ENCODE data around the gene TNFSF15. TPM values are rescaled to one million over a fixed set of nuclear protein-coding genes. Genes with fewer than 3 reads are reported as not detected.

The TNFSF15 gene
- total and polyA plus RNA-seq, 2 donors (not counting 1 experiment from before 2014, with no cell fraction given), result 0.03 TPM; not detected in 1

DNA sequence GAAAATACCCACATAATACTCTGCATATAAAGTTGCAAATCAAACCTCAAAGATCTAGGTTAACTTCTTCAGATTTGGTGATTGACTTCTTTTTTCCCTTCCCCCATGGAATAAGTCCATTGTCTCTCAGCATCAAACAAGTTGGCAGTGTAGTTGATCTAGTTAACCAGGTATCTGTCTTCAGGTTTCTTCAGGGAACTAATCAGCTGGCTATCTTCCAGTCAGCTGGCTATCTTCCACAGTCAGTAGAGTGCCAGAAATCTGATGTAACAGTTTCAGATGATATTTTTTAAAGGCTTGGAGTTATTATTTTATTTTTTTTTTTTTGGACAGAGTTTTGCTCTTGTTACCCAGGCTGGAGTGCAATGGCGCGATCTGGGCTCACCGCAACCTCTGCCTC, 16.8 kb downstream of the TNFSF15 start:
- no peaks in the 10 kb centered on the region for H3K79me2 ChIP-seq (ENCODE audit: control insufficient read depth, insufficient read depth, low read length)
- H3K4me1 ChIP-seq (ENCODE audit: control insufficient read depth in 2 of 2, insufficient read depth in 2 of 2, low read length in 2 of 2), result peaks cover 23 to 30% of the 10 kb centered on the region in 2 donors
- no peaks in the 10 kb centered on the region for H4K20me1 ChIP-seq (ENCODE audit: control insufficient read depth, insufficient read depth, low read length, poor library complexity, severe bottlenecking)
- intact Hi-C loops (cut with micrococcal nuclease), result no loop called here
- no peaks in the 10 kb centered on the region for H3K27me3 Mint-ChIP-seq
- H3K9me3 ChIP-seq (ENCODE audit: control extremely low read depth in 1 of 3, control insufficient read depth in 2 of 3, insufficient read depth in 1 of 3, low read length in 2 of 3), result no peaks in the 10 kb centered on the region
- no peak overlapping the region for H3K27ac Mint-ChIP-seq
- POLR2A ChIA-PET, result no interaction called here
- ATAC-seq (ENCODE audit: low read depth) (no peak), DNase-seq (no peak)
- no peaks in the 10 kb centered on the region for H3K9me3 Mint-ChIP-seq (ENCODE audit: insufficient read depth)
- CTCF ChIA-PET, result no interaction called here
- H3K4me1 Mint-ChIP-seq, result peaks cover 31% of the 10 kb centered on the region
- no peak overlapping the region for H3K4me3 Mint-ChIP-seq
- H3K36me3 ChIP-seq (replicated peaks in 1 of 2; ENCODE audit: control extremely low read depth in 1 of 2, control insufficient read depth in 1 of 2, extremely low read depth in 1 of 2, insufficient read depth in 2 of 2, low read length in 1 of 2), result no peaks in the 10 kb centered on the region
- H3K27ac ChIP-seq (ENCODE audit: low read length in 2 of 2), result no peak overlapping the region
- no peak overlapping the region for H3K4me3 ChIP-seq (ENCODE audit: control extremely low read depth in 1 of 5, extremely low read depth in 1 of 5, insufficient read depth in 1 of 5, low read depth in 2 of 5, low read length in 4 of 5)
- no peak for TF ChIP-seq EZH2 (IDR thresholded peaks at IDR 0.05; ENCODE audit: borderline replicate concordance, insufficient read depth, low read depth, low read length, poor library complexity, severe bottlenecking)
- TF ChIP-seq, protein P1, sequence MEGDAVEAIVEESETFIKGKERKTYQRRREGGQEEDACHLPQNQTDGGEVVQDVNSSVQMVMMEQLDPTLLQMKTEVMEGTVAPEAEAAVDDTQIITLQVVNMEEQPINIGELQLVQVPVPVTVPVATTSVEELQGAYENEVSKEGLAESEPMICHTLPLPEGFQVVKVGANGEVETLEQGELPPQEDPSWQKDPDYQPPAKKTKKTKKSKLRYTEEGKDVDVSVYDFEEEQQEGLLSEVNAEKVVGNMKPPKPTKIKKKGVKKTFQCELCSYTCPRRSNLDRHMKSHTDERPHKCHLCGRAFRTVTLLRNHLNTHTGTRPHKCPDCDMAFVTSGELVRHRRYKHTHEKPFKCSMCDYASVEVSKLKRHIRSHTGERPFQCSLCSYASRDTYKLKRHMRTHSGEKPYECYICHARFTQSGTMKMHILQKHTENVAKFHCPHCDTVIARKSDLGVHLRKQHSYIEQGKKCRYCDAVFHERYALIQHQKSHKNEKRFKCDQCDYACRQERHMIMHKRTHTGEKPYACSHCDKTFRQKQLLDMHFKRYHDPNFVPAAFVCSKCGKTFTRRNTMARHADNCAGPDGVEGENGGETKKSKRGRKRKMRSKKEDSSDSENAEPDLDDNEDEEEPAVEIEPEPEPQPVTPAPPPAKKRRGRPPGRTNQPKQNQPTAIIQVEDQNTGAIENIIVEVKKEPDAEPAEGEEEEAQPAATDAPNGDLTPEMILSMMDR (IDR thresholded peaks at IDR 0.05), result no peak
- no peak overlapping the region for H3K9ac ChIP-seq (ENCODE audit: low read length)
- no peaks in the 10 kb centered on the region for H3K27me3 ChIP-seq (replicated peaks in 1 of 4; ENCODE audit: control extremely low read depth in 1 of 4, control insufficient read depth in 3 of 4, insufficient read depth in 4 of 4, low read length in 3 of 4)
- WGBS (ENCODE audit: insufficient coverage), result 100% methylated on average over 3 of the region's 3 CpGs
- H2AFZ ChIP-seq (ENCODE audit: insufficient read depth, low read depth, low read length, poor library complexity, severe bottlenecking), result no peak overlapping the region
- no peak overlapping the region for H3K4me2 ChIP-seq (replicated peaks; ENCODE audit: low read depth, low read length, poor library complexity, severe bottlenecking)

GRCh38 chr9:114787781-114788498, 17.9 kb downstream of the TNFSF15 start:
- H3K4me1 Mint-ChIP-seq, result peaks cover 40% of the 10 kb centered on the region
- Histone ChIP-seq H2AFZ (ENCODE audit: insufficient read depth, low read depth, low read length, poor library complexity, severe bottlenecking) (no peak overlapping the region), H3K79me2 (ENCODE audit: control insufficient read depth, insufficient read depth, low read length) (no peaks in the 10 kb centered on the region), H3K4me3 (ENCODE audit: control extremely low read depth in 1 of 5, extremely low read depth in 1 of 5, insufficient read depth in 1 of 5, low read depth in 2 of 5, low read length in 4 of 5) (no peak overlapping the region), H3K27me3 (replicated peaks in 1 of 4; ENCODE audit: control extremely low read depth in 1 of 4, control insufficient read depth in 3 of 4, insufficient read depth in 4 of 4, low read length in 3 of 4) (no peaks in the 10 kb centered on the region), H3K9ac (ENCODE audit: low read length) (no peak overlapping the region), H3K4me1 (ENCODE audit: control insufficient read depth in 2 of 2, insufficient read depth in 2 of 2, low read length in 2 of 2) (peaks cover 27 to 35% of the 10 kb centered on the region in 2 donors), H3K36me3 (replicated peaks in 1 of 2; ENCODE audit: control extremely low read depth in 1 of 2, control insufficient read depth in 1 of 2, extremely low read depth in 1 of 2, insufficient read depth in 2 of 2, low read length in 1 of 2) (no peaks in the 10 kb centered on the region), H3K9me3 (ENCODE audit: control extremely low read depth in 1 of 3, control insufficient read depth in 2 of 3, insufficient read depth in 1 of 3, low read length in 2 of 3) (no peaks in the 10 kb centered on the region), H3K4me2 (replicated peaks; ENCODE audit: low read depth, low read length, poor library complexity, severe bottlenecking) (no peak overlapping the region), H4K20me1 (ENCODE audit: control insufficient read depth, insufficient read depth, low read length, poor library complexity, severe bottlenecking) (no peaks in the 10 kb centered on the region), H3K27ac (ENCODE audit: low read length in 2 of 2) (no peak overlapping the region)
- DNase-seq (no peak), ATAC-seq (ENCODE audit: low read depth) (no peak)
- H3K27ac Mint-ChIP-seq, result no peak overlapping the region
- no peak overlapping the region for H3K4me3 Mint-ChIP-seq
- ChIA-PET CTCF (no interaction called here), POLR2A (no interaction called here)
- 100% methylated on average over 1 of the region's 4 CpGs for WGBS (ENCODE audit: insufficient coverage)
- no peaks in the 10 kb centered on the region for H3K9me3 Mint-ChIP-seq (ENCODE audit: insufficient read depth)
- H3K27me3 Mint-ChIP-seq, result no peaks in the 10 kb centered on the region
- TF ChIP-seq, protein P1 (IDR thresholded peaks at IDR 0.05), result no peak
- no peak for TF ChIP-seq EZH2 (IDR thresholded peaks at IDR 0.05; ENCODE audit: borderline replicate concordance, insufficient read depth, low read depth, low read length, poor library complexity, severe bottlenecking)
- intact Hi-C loops (cut with micrococcal nuclease), result no loop called here
